BLaER1 (cell line): ENCODE results near the gene INPP5A.
"Not testable (repeated sequence)": the region's sequence is repeated elsewhere in the genome, so short reads cannot be mapped to it uniquely, and the experiment has no call there.

Experiments
- H3K27ac ChIP-seq: shearing (Covaris generic); formaldehyde crosslinking; 2 replicates; pipeline ENCODE4 v1.8.1; 2022
- H3K27me3 ChIP-seq: shearing (Covaris generic); formaldehyde crosslinking; 2 replicates; pipeline ENCODE4 v1.8.1; 2022
- H3K36me3 ChIP-seq: shearing (Covaris generic); formaldehyde crosslinking; 2 replicates; pipeline ENCODE4 v1.8.1; 2022
- H3K4me1 ChIP-seq: shearing (Covaris generic); formaldehyde crosslinking; 2 replicates; pipeline ENCODE4 v1.8.1; 2022
- H3K4me2 ChIP-seq: shearing (Covaris generic); formaldehyde crosslinking; 2 replicates; pipeline ENCODE4 v1.8.1; 2022
- H3K4me3 ChIP-seq: shearing (Covaris generic); formaldehyde crosslinking; 2 replicates; pipeline ENCODE4 v1.8.1; 2022
- H3K9ac ChIP-seq: shearing (Covaris generic); formaldehyde crosslinking; 2 replicates; pipeline ENCODE4 v1.8.1; 2022
- H3K9me3 ChIP-seq: shearing (Covaris generic); formaldehyde crosslinking; 2 replicates; pipeline ENCODE4 v1.8.1; 2022
- H4K20me1 ChIP-seq: shearing (Covaris generic); formaldehyde crosslinking; 2 replicates; pipeline ENCODE4 v1.8.1; 2022
- Cebpa-rat ChIP-seq: shearing (Covaris generic); IDR thresholded peaks from 2 replicates; pipeline ENCODE4 v1.8.1; 2022

INPP5A gene

DNA sequence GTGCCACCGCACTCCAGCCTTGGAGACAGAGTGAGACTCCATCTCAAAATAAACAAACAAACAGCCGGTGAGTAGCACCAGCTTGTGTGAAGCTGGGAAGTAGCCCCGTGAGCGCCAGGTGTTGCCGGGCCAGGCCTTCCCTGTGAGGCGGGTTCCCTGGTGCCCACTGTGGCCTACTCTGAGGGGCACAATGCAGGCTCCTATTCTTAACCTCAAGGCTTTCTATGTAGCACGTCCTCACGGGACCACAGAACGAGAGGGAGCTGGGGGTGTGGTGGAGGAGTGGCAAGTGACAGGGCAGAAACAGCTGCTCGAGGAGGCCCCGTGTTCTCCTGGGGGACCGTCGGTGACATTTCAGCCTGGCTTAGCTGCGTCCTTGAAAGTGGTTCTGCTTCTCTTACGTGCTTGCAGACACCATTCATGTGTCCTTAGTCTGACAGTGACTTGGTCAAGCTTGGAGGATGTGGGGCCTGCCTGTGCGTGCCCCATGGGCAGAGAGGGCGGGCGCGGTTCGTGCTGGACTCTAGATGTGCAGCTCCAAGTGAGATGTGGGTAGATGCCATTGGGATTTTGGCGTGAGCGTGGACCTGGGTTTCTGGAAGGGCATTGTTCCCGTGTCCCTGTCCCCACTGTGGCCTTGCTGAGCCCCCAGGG is 131.7 kb downstream of the INPP5A start:
- no peak for TF ChIP-seq Cebpa-rat
- H3K4me1 ChIP-seq, result peaks cover 46% of the 10 kb centered on the region
- H3K27ac ChIP-seq, result no peak overlapping the region
- peaks cover 9% of the 10 kb centered on the region; the same call in 1 of the 2 replicates for H3K36me3 ChIP-seq
- peaks cover 70% of the 10 kb centered on the region for H4K20me1 ChIP-seq
- H3K27me3 ChIP-seq, result no peaks in the 10 kb centered on the region
- H3K4me2 ChIP-seq, result peak overlapping the region; percentile 80
- H3K9me3 ChIP-seq, result no peaks in the 10 kb centered on the region
- H3K9ac ChIP-seq, result no peak overlapping the region
- H3K4me3 ChIP-seq, result no peak overlapping the region

DNA sequence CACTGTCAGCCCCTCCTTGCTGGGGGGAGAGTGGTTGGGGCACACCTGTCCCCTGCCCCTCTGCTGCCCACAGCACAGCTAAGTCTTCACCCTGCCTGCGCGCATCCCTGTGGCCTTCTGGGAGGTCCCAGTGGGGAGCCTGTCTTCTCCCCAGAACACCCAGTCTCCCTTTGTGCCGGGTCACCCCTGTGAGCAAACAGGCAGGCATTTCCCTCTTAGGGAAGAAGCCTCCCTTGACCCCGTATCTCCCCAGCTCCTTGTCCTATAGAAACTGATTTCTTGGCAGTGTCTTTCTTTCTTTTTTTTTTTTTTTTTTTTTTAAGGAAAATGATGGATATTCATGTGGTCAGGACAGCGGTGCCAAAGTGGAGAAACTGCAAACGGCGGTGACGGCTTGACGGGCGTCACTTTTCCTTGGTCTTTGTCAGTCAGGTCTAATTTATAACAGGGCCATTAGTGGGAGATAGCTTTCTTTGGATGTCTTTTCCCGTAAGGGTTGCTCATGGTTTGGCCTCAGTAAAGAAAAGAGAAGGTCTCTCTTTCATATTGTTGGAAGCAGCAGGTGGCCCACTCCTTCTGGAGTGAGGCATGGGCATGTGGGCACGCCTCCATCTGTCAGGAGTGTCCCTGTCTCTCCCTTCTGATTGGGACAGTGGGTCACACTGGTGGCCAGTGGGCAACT is 133.1 kb downstream of the INPP5A start:
- no peak overlapping the region for H3K9ac ChIP-seq

DNA sequence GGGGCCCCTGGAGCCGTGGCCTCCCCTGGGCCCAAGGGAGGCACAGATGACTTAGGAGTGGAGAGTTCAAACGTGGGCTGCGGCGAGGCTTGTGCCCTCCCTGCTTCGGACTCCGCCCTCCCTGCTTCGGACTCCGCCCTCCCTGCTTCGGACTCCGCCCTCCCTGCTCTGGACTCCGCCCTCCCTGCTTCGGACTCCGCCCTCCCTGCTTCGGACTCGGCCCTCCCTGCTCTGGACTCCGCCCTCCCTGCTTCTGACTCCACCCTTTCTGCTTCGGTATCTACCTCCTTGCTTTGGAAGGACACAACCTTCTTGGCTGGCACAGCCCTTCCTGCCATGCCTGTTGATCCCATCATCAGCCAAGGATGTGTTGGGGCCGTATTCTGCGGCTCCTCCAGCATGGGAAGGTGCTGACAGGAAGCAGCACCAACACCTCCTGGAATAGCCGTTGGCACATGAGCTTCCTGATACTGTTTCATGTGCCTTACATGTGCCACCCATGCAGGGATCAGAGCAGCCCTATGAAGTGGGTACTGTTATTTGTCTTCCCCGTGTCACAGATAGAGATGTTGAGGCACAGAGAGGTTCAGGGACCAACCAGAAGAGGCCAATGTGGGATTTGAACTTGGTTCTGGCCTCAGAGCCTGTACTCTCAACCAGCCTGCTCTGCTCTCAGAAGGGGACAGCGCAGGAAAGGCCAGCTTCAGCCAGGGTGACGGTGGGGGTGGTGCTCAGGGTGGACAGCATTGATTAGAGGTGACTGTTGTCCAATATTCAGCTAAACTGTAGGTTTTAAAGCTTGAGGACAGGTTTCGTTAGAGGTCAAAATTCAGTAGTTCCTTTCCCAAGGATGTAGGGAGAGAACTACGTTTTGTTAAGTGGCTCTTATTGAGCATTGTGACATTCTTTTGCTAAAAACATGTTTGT is 133.9 kb downstream of the INPP5A start:
- no peak overlapping the region for H3K4me3 ChIP-seq
- peaks cover 58% of the 10 kb centered on the region for H4K20me1 ChIP-seq
- H3K4me2 ChIP-seq, result no peak overlapping the region
- H3K9me3 ChIP-seq, result no peaks in the 10 kb centered on the region
- peaks cover 9% of the 10 kb centered on the region; the same call in 1 of the 2 replicates for H3K36me3 ChIP-seq
- no peak overlapping the region for H3K9ac ChIP-seq
- H3K4me1 ChIP-seq, result peaks cover 36% of the 10 kb centered on the region
- H3K27ac ChIP-seq, result no peak overlapping the region
- H3K27me3 ChIP-seq, result no peaks in the 10 kb centered on the region
- TF ChIP-seq Cebpa-rat, result no peak

More for the DNA sequence above, 133.1 kb downstream of the INPP5A start:
- no peak overlapping the region for H3K4me2 ChIP-seq
- H3K9me3 ChIP-seq, result no peaks in the 10 kb centered on the region
- H3K4me3 ChIP-seq, result no peak overlapping the region
- no peaks in the 10 kb centered on the region for H3K27me3 ChIP-seq
- peaks cover 9% of the 10 kb centered on the region; the same call in 1 of the 2 replicates for H3K36me3 ChIP-seq
- H4K20me1 ChIP-seq, result peaks cover 60% of the 10 kb centered on the region
- H3K4me1 ChIP-seq, result peaks cover 36% of the 10 kb centered on the region
- no peak for TF ChIP-seq Cebpa-rat
- no peak overlapping the region for H3K27ac ChIP-seq

DNA sequence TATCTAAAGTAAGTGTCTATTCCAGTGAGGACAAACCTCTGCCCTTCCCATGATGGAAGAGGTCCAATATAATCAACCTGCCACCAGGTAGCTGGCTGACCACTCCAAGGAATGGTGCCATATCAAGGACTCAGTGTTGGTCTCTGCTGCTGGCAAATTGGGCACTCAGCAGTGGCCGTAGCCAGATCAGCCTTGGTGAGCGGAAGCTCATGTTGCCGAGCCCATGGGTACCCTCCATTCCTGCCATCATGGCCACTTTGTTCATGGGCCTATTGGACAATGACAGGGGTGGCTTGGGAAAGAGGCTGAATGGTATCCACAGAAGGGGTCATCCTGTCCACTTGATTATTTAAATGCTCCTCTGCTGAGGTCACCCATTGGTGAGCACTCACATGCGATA is 136.2 kb downstream of the INPP5A start:
- H3K4me3 ChIP-seq, H3K9me3 ChIP-seq, H3K36me3 ChIP-seq, H3K27ac ChIP-seq, H3K9ac ChIP-seq, H3K27me3 ChIP-seq, H3K4me2 ChIP-seq: not testable (repeated sequence)
- Histone ChIP-seq H3K4me1 (peaks cover 15% of the 10 kb centered on the region), H4K20me1 (peaks cover 44% of the 10 kb centered on the region)

DNA sequence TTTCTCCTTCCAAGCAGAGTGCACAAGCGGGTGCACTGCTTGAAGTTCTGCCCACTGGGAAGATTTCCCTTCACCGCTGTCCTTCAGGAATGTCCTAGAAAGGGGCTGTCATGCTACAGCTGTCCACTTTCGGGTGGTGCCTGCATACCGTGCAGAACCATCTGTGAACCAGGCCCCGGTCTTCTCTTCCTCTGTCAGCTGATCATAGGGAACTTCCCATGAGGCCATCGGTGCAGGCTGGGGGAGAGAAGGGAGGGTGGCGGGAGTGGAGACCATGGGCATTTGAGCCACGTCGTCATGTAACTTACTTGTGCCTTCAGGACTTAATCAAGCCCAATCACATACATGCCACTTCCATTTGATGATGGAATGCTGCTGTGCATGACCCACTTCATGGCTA is 136.7 kb downstream of the INPP5A start:
- Histone ChIP-seq H3K4me1 (peaks cover 10% of the 10 kb centered on the region), H3K27ac (no peak overlapping the region), H3K27me3 (no peaks in the 10 kb centered on the region), H3K4me3 (no peak overlapping the region), H3K4me2 (no peak overlapping the region), H3K36me3 (peaks cover 9% of the 10 kb centered on the region; the same call in 1 of the 2 replicates), H3K9ac (no peak overlapping the region), H4K20me1 (peaks cover 44% of the 10 kb centered on the region), H3K9me3 (no peaks in the 10 kb centered on the region)
- no peak for TF ChIP-seq Cebpa-rat

DNA sequence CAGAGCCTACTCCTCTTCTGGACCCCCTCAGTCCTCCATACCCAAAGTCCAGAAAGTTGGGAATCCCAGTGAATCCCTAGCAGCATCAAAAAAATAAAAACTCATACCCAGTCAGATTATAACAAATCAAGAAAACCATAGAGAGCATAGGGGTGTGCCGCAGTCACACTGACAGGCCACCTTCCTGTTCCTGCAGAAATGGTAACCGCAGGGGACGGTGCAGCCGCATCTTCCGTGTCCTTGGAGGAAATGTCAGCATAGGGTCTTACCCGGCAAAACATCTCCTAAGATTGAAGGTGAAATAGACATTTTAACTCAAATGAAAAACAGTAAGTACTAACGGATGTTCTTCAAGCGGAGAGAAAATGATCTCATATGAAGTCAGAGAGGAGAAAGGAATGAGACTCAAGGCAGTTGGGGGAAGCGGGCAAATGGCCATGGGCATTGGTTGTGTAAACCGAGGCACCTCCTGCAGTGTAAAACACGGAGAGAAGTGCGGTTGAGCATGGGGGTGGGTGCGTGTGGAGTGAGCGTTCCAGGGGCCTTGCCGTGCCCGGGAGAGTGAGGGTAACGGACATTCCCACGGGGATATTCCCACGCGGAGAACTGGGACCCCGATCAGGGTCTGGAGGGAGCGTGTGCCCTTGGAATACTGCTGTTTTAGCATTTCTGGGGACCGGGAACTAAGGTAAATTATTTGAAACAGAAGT is 137.6 kb downstream of the INPP5A start:
- no peak overlapping the region for H3K4me2 ChIP-seq
- H3K27me3 ChIP-seq, result no peaks in the 10 kb centered on the region
- no peaks in the 10 kb centered on the region for H3K9me3 ChIP-seq
- peaks cover 3% of the 10 kb centered on the region; the same call in 1 of the 2 replicates for H3K4me1 ChIP-seq
- H4K20me1 ChIP-seq, result peaks cover 40% of the 10 kb centered on the region
- H3K9ac ChIP-seq, result no peak overlapping the region
- no peak for TF ChIP-seq Cebpa-rat
- H3K27ac ChIP-seq, result no peak overlapping the region
- peaks cover 9% of the 10 kb centered on the region; the same call in 1 of the 2 replicates for H3K36me3 ChIP-seq
- no peak overlapping the region for H3K4me3 ChIP-seq

DNA sequence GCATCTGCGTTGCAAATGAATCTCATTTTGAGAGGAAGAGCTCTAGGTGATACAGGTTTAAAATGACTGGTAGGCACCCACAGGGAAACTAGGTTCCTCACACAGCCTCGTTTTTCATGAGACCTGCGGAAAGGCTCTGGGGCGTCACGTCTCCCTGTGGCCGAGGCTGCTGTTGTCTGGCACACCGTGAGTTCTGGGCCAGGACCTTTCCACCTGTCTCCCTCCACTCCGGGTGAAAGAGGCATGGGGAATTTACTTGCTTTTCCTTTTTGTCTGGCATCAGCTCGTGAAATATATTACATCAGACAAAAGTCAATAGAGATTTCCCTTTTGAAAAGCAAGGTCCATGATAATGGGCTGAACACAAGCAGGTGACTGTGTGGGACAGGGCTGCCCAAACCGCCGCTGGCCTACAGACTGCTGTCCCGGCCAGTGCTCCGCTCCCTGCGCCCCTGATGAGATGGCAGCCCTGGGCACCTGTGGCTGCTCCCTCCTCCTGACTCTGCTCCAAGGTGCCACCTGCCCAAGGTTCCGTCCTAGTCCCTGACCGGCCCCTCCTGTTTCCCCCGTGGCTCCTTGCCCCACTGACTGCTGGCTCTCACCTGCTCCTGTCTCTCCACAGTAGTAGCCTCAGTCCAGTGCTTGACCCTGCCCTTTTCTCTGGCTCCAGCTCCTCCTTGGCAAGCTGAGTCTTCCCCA is 138.8 kb downstream of the INPP5A start:
- Histone ChIP-seq H3K36me3 (peaks cover 4% of the 10 kb centered on the region; the same call in 1 of the 2 replicates), H3K9me3 (no peaks in the 10 kb centered on the region), H3K27me3 (no peaks in the 10 kb centered on the region), H3K4me2 (no peak overlapping the region), H3K9ac (no peak overlapping the region), H3K4me3 (no peak overlapping the region), H3K4me1 (no peaks in the 10 kb centered on the region), H3K27ac (no peak overlapping the region), H4K20me1 (peaks cover 29% of the 10 kb centered on the region; the same call in 1 of the 2 replicates)
- TF ChIP-seq Cebpa-rat, result no peak

DNA sequence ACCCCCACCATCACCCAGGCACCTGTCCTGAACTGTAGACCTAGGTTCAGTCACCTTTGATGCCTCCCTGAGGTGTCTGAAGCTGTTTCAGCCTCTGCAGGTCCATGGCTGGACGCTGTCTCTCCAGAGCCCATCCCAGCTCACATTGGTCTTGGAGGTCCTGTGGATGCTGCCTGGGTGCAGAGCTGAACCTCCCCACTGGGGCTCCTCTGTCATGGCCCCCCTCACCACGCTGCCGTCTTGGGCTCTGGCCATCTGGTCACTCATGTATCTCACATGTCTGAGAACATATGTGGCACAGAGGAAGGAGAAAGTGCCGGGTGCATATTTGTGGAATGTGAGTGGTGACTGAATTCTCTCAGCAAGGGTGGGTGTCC is 139.5 kb downstream of the INPP5A start:
- Histone ChIP-seq H3K4me1 (peaks cover 3% of the 10 kb centered on the region; the same call in 1 of the 2 replicates), H3K27ac (no peak overlapping the region)
- TF ChIP-seq Cebpa-rat, result no peak

More for the DNA sequence above, 139.5 kb downstream of the INPP5A start:
- Histone ChIP-seq H3K9ac (no peak overlapping the region), H3K27me3 (no peaks in the 10 kb centered on the region), H3K4me3 (no peak overlapping the region), H3K36me3 (no peaks in the 10 kb centered on the region), H4K20me1 (peaks cover 30% of the 10 kb centered on the region; the same call in 1 of the 2 replicates), H3K4me2 (no peak overlapping the region), H3K9me3 (no peaks in the 10 kb centered on the region)
